Loucy (cell line): ENCODE results near the gene NANOS1.

ENCODE experiments used
- H2AFZ ChIP-seq: fragments of 200-600 bp; sonication (generic); 2 replicates; pipeline ENCODE4 v1.6.0; 2016; ENCODE audit warnings: antibody characterized with exemption, mild to moderate bottlenecking, low read length, moderate library complexity
- H3F3A ChIP-seq: fragments of 200-600 bp; 2 replicates; pipeline ENCODE4 v1.6.0; 2016; ENCODE audit warnings: antibody characterized with exemption, low read depth, mild to moderate bottlenecking
- H3K27me3 ChIP-seq: fragments of 200-600 bp; sonication (generic); 2 replicates; pipeline ENCODE4 v1.6.1; 2014; ENCODE audit warnings: low read length, mild to moderate bottlenecking; ENCODE audit not compliant: insufficient read depth, poor library complexity, severe bottlenecking
- H3K36me3 ChIP-seq: fragments of 200-600 bp; sonication (generic); 2 replicates; pipeline ENCODE4 v1.6.1; 2016; ENCODE audit warnings: low read length; ENCODE audit not compliant: insufficient read depth
- H3K4me1 ChIP-seq: fragments of 200-600 bp; sonication (generic); 2 replicates; pipeline ENCODE4 v1.5.1; 2014; ENCODE audit warnings: low read length, mild to moderate bottlenecking; ENCODE audit not compliant: insufficient read depth, poor library complexity, severe bottlenecking
- H3K4me2 ChIP-seq: fragments of 200-600 bp; sonication (generic); 2 replicates; pipeline ENCODE4 v1.6.0; 2014; ENCODE audit warnings: antibody characterized with exemption, low read length, low read depth, mild to moderate bottlenecking; ENCODE audit not compliant: poor library complexity, severe bottlenecking
- H3K4me3 ChIP-seq: fragments of 200-600 bp; sonication (generic); 2 replicates; pipeline ENCODE4 v1.5.1; 2014; ENCODE audit warnings: low read length, mild to moderate bottlenecking, mixed read lengths; ENCODE audit not compliant: poor library complexity, severe bottlenecking
- H3K79me2 ChIP-seq: fragments of 200-600 bp; sonication (generic); 2 replicates; pipeline ENCODE4 v1.6.1; 2014; ENCODE audit warnings: low read length; ENCODE audit not compliant: insufficient read depth
- H3K9ac ChIP-seq: fragments of 200-600 bp; sonication (generic); 2 replicates; pipeline ENCODE4 v1.6.0; 2014; ENCODE audit warnings: mild to moderate bottlenecking, low read depth, low read length, moderate library complexity; ENCODE audit not compliant: poor library complexity, severe bottlenecking
- H3K9me2 ChIP-seq: fragments of 200-600 bp; sonication (generic); replicated peaks from 2 replicates; pipeline ENCODE4 v1.6.1; 2016; ENCODE audit warnings: low read depth, low read length, mixed read lengths
- H3K9me3 ChIP-seq: fragments of 200-600 bp; sonication (generic); 2 replicates; pipeline ENCODE4 v1.6.1; 2014; ENCODE audit warnings: mild to moderate bottlenecking, antibody characterized with exemption, low read length, low read depth; ENCODE audit not compliant: insufficient read depth
- H4K20me1 ChIP-seq: fragments of 200-600 bp; sonication (generic); 2 replicates; pipeline ENCODE4 v1.6.0; 2014; ENCODE audit warnings: antibody characterized with exemption, low read length, mild to moderate bottlenecking; ENCODE audit not compliant: insufficient read depth, poor library complexity, severe bottlenecking
- EZH2phosphoT487 ChIP-seq: fragments of 200-600 bp; IDR thresholded peaks from 2 replicates; pipeline ENCODE4 v1.6.1; 2018; ENCODE audit warnings: antibody characterized with exemption, mild to moderate bottlenecking, moderate library complexity, borderline replicate concordance
- TF ChIP-seq, protein P1 (sequence below): fragments of 200-600 bp; sonication (generic); conservative IDR thresholded peaks from 2 replicates; pipeline ENCODE4 v1.5.1; 2014; ENCODE audit warnings: mild to moderate bottlenecking, antibody characterized with exemption, low read length

The NANOS1 gene

DNA sequence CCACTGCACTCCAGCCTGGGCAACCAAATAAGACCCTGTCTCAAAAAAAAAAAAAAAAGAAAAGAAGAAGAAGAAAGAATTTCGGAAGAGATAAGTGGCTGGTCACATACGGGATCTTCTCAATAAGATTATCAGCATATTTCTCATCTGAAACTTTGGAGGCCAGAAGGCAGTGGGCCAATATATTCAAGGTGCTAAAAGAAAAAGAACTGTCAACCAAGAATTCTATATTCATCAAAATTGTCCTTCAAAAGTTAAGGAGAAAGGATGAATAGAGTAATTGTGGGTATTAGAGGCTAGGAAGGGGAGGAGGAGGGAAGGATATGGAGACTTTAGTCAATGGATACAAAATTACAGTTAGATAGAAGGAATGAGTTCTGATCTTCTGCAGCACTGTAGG, 43.9 kb upstream of the NANOS1 start:
- Histone ChIP-seq H2AFZ (no peak overlapping the region), H3K4me3 (no peak overlapping the region), H3K4me2 (no peak overlapping the region), H3K9me2 (no peaks in the 10 kb centered on the region), H3K9ac (no peak overlapping the region), H3K79me2 (no peaks in the 10 kb centered on the region), H4K20me1 (no peaks in the 10 kb centered on the region), H3F3A (no peaks in the 10 kb centered on the region), H3K36me3 (no peaks in the 10 kb centered on the region), H3K27me3 (no peaks in the 10 kb centered on the region), H3K4me1 (no peaks in the 10 kb centered on the region), H3K9me3 (no peaks in the 10 kb centered on the region)
- TF ChIP-seq, protein P1, sequence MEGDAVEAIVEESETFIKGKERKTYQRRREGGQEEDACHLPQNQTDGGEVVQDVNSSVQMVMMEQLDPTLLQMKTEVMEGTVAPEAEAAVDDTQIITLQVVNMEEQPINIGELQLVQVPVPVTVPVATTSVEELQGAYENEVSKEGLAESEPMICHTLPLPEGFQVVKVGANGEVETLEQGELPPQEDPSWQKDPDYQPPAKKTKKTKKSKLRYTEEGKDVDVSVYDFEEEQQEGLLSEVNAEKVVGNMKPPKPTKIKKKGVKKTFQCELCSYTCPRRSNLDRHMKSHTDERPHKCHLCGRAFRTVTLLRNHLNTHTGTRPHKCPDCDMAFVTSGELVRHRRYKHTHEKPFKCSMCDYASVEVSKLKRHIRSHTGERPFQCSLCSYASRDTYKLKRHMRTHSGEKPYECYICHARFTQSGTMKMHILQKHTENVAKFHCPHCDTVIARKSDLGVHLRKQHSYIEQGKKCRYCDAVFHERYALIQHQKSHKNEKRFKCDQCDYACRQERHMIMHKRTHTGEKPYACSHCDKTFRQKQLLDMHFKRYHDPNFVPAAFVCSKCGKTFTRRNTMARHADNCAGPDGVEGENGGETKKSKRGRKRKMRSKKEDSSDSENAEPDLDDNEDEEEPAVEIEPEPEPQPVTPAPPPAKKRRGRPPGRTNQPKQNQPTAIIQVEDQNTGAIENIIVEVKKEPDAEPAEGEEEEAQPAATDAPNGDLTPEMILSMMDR, result no peak
- TF ChIP-seq EZH2phosphoT487, result no peak

DNA sequence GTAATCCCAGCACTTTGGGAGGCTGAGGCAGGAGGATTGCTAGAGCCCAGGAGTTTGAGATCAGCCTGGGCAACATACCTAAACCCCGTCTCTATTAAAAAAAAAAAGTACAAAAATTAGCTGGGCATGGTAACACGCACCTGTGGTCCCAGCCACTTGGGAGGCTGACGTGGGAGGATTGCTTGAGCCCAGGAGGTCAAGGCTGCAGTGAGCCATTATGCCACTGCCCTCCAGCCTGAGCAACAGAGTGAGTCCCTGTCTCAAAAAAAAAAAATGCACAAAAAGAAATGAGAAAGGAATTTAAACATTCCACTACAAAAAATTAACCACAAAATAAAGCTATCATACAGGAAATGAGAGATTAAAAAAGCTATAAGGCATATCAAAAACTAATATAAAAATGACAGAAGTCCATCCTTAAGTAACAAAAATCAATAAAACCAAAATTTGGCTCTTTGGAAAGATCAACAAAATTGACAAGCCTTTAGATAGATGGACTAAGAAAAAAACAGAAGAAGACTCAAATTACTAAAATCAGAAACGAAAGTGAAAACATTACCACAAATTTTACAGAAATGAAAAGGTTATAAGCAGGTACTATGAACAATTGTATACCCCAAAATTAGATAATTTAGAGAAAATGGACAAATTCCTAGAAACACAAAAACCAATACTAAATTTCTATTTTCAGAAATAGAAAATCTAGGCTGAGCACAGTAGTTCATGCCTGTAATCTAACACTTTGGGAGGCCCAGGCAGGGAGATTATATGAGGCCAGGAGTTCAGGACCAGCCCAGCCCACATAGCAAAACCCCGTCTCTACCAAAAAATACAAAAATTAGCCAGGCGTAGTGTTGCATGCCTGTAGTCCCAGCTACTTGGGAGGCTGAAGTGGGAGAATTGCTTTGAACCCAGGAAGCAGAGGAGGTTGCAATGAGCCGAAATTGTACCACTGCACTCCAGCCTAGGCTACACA, 42.4 kb upstream of the NANOS1 start:
- no peak overlapping the region for H3K4me2 ChIP-seq
- H3K9me2 ChIP-seq, result no peaks in the 10 kb centered on the region
- H3K9me3 ChIP-seq, result no peaks in the 10 kb centered on the region
- no peaks in the 10 kb centered on the region for H3K27me3 ChIP-seq
- no peak overlapping the region for H2AFZ ChIP-seq
- H3K36me3 ChIP-seq, result no peaks in the 10 kb centered on the region
- H3K4me1 ChIP-seq, result no peaks in the 10 kb centered on the region
- H3K9ac ChIP-seq, result no peak overlapping the region
- H4K20me1 ChIP-seq, result no peaks in the 10 kb centered on the region
- H3K4me3 ChIP-seq, result no peak overlapping the region
- H3F3A ChIP-seq, result no peaks in the 10 kb centered on the region
- no peak for TF ChIP-seq EZH2phosphoT487
- TF ChIP-seq, protein P1, result no peak
- H3K79me2 ChIP-seq, result no peaks in the 10 kb centered on the region

DNA sequence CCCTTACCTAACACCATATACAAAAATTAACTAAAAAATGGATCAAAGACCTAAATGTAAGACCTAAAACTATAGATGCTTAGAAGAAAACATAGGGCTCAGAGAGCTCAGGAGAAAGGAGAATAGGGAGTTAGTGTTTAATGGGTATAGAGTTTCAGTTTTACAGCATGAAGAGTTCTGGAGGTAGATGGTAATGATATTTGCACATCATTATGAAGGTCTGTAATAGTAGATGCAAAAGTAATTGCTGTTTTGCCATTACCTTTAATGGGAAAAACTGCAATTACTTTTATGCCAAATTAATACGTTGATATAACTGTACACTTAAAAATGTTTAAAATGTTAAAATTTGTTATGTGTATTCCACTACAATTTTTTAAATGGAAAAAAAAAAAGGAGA, 39.2 kb upstream of the NANOS1 start:
- H3K36me3 ChIP-seq, result no peaks in the 10 kb centered on the region
- H3K4me3 ChIP-seq, result no peak overlapping the region
- H2AFZ ChIP-seq, result no peak overlapping the region
- H3K27me3 ChIP-seq, result no peaks in the 10 kb centered on the region
- no peak overlapping the region for H3K9ac ChIP-seq
- no peaks in the 10 kb centered on the region for H3K9me2 ChIP-seq
- H3F3A ChIP-seq, result no peaks in the 10 kb centered on the region
- H3K4me2 ChIP-seq, result no peak overlapping the region
- H3K79me2 ChIP-seq, result no peaks in the 10 kb centered on the region
- TF ChIP-seq, protein P1, result no peak
- TF ChIP-seq EZH2phosphoT487, result no peak
- no peaks in the 10 kb centered on the region for H3K9me3 ChIP-seq
- H3K4me1 ChIP-seq, result no peaks in the 10 kb centered on the region
- no peaks in the 10 kb centered on the region for H4K20me1 ChIP-seq
